Liver (tissue), 3 donors: ENCODE results near the gene NSF.

Source experiments
- EGR1 ChIP-seq, 2 donors: IDR thresholded peaks; 2 replicates each; pipeline ENCODE4 v1.6.1; 2016 to 2018; ENCODE audit warnings: antibody characterized with exemption in 2 of 2, low read depth in 2 of 2
- FOXA1 ChIP-seq: IDR thresholded peaks from 2 replicates; pipeline ENCODE4 v1.6.1; 2016; ENCODE audit warnings: antibody characterized with exemption
- GABPA ChIP-seq, 2 donors: IDR thresholded peaks in 1 of 2; conservative IDR thresholded peaks in 1 of 2; 2 replicates each; pipeline ENCODE4 v1.6.1; 2016; ENCODE audit warnings: antibody characterized with exemption in 2 of 2, mild to moderate bottlenecking in 1 of 2, moderate library complexity in 1 of 2
- JUND ChIP-seq, 2 donors: IDR thresholded peaks; 2 replicates each; pipeline ENCODE4 v1.6.1; 2016; ENCODE audit warnings: antibody characterized with exemption in 2 of 2
- MAX ChIP-seq: IDR thresholded peaks from 2 replicates; pipeline ENCODE4 v1.6.1; 2016; ENCODE audit warnings: antibody characterized with exemption
- RAD21 ChIP-seq, 2 donors: IDR thresholded peaks; 2 replicates each; pipeline ENCODE4 v1.6.1; 2016; ENCODE audit warnings: antibody characterized with exemption in 2 of 2, mild to moderate bottlenecking in 2 of 2
- SP1 ChIP-seq: IDR thresholded peaks from 2 replicates; pipeline ENCODE4 v1.6.1; 2018; ENCODE audit warnings: antibody characterized with exemption, mild to moderate bottlenecking
- TAF1 ChIP-seq: conservative IDR thresholded peaks from 2 replicates; pipeline ENCODE4 v1.6.1; 2016; ENCODE audit warnings: antibody characterized with exemption, mild to moderate bottlenecking
- ZBTB33 ChIP-seq: IDR thresholded peaks from 2 replicates; pipeline ENCODE4 v1.6.1; 2016; ENCODE audit warnings: antibody characterized with exemption
- TF ChIP-seq, protein P1 (sequence below): fragments of 150-350 bp; IDR thresholded peaks from 2 replicates; pipeline ENCODE4 v1.5.1; 2017; ENCODE audit warnings: improper control_type of control experiment, low read depth, low read length; ENCODE audit not compliant: missing input control
- TF ChIP-seq, protein P2 (sequence below): IDR thresholded peaks from 2 replicates; pipeline ENCODE4 v1.6.1; 2016; ENCODE audit warnings: antibody characterized with exemption, mild to moderate bottlenecking
- donor health status: healthy.
- donor health status: healthy.

DNA sequence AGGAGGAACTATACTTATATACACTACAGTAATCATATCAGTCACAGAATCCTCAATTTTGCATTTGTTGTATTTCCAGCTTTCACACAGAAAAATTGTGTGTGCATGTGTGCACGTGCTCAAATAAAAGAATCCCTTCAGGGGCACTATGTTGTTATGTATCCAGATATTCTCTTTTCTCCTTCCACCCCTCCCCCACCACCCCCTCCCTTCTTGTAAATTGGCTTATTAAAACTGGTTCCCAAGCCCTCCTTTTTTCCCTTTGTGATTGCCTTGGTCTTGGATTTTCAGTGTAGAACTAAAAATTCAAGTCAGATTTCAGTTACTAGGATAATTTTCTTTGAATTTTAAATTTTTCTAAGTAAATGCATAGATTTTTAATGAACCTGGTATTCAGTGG, 141.7 kb downstream of the NSF start:
- TF ChIP-seq, protein P1, sequence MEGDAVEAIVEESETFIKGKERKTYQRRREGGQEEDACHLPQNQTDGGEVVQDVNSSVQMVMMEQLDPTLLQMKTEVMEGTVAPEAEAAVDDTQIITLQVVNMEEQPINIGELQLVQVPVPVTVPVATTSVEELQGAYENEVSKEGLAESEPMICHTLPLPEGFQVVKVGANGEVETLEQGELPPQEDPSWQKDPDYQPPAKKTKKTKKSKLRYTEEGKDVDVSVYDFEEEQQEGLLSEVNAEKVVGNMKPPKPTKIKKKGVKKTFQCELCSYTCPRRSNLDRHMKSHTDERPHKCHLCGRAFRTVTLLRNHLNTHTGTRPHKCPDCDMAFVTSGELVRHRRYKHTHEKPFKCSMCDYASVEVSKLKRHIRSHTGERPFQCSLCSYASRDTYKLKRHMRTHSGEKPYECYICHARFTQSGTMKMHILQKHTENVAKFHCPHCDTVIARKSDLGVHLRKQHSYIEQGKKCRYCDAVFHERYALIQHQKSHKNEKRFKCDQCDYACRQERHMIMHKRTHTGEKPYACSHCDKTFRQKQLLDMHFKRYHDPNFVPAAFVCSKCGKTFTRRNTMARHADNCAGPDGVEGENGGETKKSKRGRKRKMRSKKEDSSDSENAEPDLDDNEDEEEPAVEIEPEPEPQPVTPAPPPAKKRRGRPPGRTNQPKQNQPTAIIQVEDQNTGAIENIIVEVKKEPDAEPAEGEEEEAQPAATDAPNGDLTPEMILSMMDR = no peak
- TF ChIP-seq ZBTB33 = no peak
- TF ChIP-seq FOXA1 = no peak
- no peak for TF ChIP-seq GABPA (IDR thresholded peaks at IDR 0.05 in 1 of 2, conservative IDR thresholded peaks at IDR 0.05 in 1 of 2)
- no peak for TF ChIP-seq JUND (IDR thresholded peaks at IDR 0.05)
- TF ChIP-seq, protein P2, sequence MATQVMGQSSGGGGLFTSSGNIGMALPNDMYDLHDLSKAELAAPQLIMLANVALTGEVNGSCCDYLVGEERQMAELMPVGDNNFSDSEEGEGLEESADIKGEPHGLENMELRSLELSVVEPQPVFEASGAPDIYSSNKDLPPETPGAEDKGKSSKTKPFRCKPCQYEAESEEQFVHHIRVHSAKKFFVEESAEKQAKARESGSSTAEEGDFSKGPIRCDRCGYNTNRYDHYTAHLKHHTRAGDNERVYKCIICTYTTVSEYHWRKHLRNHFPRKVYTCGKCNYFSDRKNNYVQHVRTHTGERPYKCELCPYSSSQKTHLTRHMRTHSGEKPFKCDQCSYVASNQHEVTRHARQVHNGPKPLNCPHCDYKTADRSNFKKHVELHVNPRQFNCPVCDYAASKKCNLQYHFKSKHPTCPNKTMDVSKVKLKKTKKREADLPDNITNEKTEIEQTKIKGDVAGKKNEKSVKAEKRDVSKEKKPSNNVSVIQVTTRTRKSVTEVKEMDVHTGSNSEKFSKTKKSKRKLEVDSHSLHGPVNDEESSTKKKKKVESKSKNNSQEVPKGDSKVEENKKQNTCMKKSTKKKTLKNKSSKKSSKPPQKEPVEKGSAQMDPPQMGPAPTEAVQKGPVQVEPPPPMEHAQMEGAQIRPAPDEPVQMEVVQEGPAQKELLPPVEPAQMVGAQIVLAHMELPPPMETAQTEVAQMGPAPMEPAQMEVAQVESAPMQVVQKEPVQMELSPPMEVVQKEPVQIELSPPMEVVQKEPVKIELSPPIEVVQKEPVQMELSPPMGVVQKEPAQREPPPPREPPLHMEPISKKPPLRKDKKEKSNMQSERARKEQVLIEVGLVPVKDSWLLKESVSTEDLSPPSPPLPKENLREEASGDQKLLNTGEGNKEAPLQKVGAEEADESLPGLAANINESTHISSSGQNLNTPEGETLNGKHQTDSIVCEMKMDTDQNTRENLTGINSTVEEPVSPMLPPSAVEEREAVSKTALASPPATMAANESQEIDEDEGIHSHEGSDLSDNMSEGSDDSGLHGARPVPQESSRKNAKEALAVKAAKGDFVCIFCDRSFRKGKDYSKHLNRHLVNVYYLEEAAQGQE = no peak
- no peak for TF ChIP-seq RAD21 (IDR thresholded peaks at IDR 0.05)
- TF ChIP-seq TAF1 = no peak
- no peak for TF ChIP-seq EGR1 (IDR thresholded peaks at IDR 0.05; ENCODE audit: low read depth in 2 of 2)
- TF ChIP-seq MAX = no peak
- no peak for TF ChIP-seq SP1
